WTC11 (cell line): ENCODE measurements around the gene STX19.

Experiments used
- CTCF ChIP-seq: fragments of 200-600 bp; IDR thresholded peaks from 2 replicates; pipeline ENCODE4 v1.8.0; 2022; ENCODE audit warnings: antibody characterized with exemption
- GABPB1 ChIP-seq: sonication (generic); formaldehyde crosslinking; IDR thresholded peaks from 2 replicates; pipeline ENCODE4 v1.8.1; 2023; ENCODE audit warnings: mild to moderate bottlenecking, missing genetic modification reagents
- ZNF232 ChIP-seq: sonication (generic); formaldehyde crosslinking; IDR thresholded peaks from 2 replicates; pipeline ENCODE4 v1.8.0; 2022; ENCODE audit warnings: mild to moderate bottlenecking, missing genetic modification reagents
- ZNF317 ChIP-seq: sonication (generic); formaldehyde crosslinking; IDR thresholded peaks from 2 replicates; pipeline ENCODE4 v1.8.1; 2023; ENCODE audit warnings: low read depth, mild to moderate bottlenecking, moderate library complexity, missing genetic modification reagents, borderline replicate concordance
- ZNF416 ChIP-seq: fragments of 250-450 bp; sonication (Bioruptor Pico); IDR thresholded peaks from 2 replicates; pipeline ENCODE4 v1.9.0; 2021; ENCODE audit warnings: mild to moderate bottlenecking, inconsistent platforms

GRCh38 chr3:94004301-94004910, 24.0 kb downstream of the STX19 start:
- TF ChIP-seq ZNF232 (CRISPR knock-in tag) (no peak), CTCF (no peak), GABPB1 (CRISPR knock-in tag) (no peak), ZNF317 (no peak), ZNF416 (no peak)
